GM18526 (cell line): ENCODE results near the gene NSRP1.

ENCODE experiments used
- POLR2A ChIP-seq: IDR thresholded peaks from 3 replicates; pipeline ENCODE4 v1.6.1; 2011; ENCODE audit not compliant: insufficient read length; ENCODE audit errors: extremely low read depth

NSRP1 gene

DNA sequence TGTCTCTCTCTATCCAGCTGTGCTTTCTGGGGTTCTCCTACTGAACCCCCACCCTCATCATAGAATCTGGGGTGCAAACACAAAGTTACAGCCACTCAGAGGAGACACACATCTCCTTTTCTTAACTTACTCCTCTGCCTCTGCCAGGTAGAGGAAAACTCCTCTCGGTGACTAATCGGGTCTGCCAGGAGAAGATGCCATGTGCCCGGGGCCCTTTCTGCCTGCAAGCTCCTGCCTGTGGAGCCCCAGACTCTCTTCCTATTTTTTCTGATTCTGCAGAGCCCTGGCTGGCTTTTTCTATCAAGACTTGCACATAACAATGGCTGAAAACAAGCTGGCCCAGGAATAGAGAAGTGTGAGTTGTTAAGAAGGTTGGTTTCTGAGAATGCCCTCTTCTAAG is 108.5 kb downstream of the NSRP1 start:
- TF ChIP-seq POLR2A: no peak

DNA sequence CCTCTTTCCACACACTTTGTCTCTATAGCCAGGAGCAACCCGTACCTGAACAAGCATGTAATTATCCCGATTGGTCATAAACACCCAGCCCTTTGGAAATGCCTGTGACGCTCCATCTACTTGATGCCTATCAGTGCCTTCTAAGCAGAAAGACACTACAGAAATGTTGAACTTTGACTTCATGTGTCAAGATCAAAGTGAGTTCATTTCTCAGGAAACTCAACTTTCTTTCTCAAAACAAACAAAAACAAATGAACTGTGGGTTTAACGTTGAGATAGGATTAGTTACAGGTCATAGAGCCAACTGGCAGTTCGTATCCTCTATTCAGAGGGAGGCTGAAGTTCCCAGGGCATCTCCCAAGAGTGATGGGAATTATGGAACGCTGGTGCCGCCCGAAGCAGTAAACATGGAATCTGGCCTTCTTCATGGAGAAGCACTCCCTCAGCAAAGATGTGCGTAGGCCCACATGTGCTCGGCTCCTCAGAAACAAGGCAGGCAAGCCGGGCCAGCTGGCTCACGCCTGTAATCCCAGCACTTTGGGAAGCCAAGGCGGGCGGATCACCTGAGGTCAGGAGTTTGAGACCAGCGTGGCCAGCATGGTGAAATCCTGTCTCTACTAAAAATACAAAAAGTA is 109.4 kb downstream of the NSRP1 start:
- no peak for TF ChIP-seq POLR2A

DNA sequence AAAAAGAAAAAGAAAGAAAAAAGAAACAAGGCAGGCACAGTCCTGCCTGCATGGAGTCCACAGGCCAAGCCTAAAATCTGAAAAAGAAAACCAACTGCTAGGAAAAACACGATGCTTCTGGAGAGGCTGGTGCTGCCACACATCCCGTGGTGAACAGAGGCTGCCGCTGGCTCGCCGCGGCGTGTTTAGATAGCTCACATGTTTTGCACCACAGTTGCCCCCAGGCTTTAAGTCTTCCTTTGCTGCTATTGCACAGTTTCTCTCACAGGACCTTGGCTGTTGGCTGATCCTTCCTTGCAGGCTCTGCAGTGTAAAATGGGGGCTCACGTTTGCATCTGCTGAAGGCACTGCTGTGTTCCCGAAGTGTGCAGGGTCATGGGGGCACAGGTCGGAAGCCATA is 110.3 kb downstream of the NSRP1 start:
- TF ChIP-seq POLR2A: no peak

DNA sequence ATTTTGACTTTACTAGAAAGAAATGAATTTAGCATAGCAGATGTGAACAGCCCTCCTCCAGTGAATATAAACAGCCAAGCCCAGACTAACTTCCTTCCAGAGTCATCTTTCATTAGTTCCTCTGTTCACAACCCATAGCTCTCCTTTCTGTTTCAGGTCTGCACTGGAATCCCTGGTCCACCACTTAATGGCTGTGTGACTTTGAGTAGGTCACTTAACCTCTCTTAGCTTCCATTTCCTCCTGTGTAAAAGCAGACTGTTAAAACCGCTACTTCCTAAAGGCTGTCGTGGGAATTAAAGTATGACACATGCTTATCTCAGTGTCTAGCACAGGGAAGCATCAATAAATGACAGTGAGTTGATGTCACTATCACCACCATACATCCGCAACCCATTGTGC is 111.4 kb downstream of the NSRP1 start:
- no peak for TF ChIP-seq POLR2A

DNA sequence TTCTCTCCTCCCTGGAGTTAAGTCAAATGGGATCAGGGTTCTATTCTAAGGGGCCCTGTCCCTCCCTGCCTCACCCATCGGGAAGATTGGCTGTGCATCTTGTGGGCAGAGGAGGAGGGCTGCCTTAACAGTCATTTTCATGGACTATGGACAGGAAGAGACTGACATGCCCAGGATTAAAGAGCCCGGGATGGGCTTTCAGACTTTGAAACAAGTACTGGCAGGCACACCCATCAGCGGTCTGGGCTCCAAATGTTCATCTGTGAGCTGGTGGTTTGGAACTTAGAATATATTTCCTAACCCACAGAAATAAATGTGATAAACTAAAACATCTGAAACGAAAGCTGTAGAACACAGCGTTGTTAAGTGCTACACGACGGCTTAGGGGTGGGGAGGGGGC is 112.4 kb downstream of the NSRP1 start:
- no peak for TF ChIP-seq POLR2A

DNA sequence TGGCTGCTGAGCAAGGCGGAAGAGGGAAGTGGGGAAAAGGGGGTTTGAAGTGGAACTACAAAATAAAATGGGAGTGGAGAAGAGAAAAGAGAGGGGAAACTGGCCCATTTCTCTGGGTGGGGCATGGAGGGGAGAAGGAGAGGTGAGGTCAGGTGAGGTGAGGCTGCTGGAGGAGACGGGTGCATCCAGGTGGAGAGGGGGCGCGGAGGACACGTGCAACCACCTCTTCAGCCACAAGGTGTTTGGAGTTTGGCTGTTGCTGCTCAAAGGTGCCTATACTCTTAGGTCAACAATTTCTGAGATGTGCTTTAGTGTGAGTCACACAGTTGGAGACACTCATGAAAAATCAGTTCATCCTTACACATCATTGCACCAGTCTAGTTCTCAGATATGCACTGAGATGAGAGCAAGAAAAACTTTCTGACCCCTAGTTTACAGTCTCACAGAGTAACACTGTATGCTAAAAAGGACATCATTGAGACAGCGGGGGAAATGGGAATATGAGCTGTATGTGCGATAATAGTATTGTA is 114.0 kb downstream of the NSRP1 start:
- no peak for TF ChIP-seq POLR2A

DNA sequence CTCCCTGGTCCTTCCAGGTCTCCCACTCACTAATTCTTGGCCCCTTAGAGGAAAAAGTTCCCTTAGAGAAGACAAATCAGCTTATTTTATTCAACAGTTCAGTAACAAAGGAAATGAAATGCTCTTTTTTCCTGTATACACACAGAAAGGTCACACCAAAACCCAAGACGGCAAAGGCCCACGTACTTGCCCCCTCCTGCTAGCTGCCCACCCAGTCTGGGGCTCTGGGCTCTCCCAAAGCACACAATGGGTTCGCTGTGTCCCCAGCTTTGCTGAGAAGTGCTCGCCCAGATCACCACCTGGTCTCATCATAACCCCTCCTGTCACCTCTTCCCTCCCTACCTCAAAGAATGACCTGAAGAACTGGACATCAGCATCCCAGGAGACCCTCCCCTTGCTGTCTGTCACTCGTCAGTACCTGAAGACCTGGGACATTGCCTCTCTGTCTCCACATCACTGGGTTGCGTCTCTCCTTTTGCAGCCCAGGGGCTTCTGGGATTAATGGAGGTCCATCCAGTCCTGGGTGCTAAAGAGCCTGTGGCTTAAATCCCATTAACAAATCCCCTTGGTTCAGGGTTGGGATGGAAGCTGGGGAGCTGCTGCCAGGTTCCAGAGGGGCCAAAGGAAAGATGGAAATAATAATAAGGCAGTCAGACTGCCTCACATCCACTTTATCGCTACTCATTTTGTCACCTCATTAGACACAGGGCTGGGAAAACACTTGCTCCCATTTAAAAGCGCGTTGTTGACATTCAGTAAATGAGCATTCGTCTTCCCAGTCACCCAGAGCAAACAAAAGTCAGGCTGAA is 115.6 kb downstream of the NSRP1 start:
- TF ChIP-seq POLR2A: no peak

DNA sequence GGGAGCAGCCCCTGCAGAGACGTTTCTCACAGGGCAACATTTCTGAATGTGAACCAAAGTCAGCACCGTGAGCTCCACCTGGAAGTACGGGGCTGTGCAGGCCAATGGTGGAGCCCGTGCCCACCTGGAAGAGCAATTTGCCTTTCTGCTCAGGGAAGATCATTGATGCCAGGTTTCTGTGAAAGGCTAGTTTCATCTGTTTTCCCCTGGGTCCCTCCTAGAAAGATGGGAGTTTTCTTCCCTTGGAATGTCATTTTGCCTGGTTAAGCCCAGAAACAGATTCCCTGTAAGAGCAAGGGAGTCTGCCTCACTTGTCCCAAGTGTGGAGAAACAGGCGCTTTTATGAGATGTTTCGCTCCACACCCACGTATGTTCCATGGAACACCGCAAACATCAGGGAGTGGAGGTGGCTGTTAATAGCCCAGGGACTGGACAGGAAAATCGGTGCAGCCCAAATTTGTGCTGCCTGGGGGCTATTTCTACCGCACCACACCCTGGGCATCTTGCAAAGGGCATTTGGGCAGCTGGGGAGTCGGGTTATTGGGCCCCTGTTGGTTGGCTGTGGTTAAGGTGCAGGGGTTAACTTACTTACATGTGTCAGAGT is 116.3 kb downstream of the NSRP1 start:
- TF ChIP-seq POLR2A: no peak

DNA sequence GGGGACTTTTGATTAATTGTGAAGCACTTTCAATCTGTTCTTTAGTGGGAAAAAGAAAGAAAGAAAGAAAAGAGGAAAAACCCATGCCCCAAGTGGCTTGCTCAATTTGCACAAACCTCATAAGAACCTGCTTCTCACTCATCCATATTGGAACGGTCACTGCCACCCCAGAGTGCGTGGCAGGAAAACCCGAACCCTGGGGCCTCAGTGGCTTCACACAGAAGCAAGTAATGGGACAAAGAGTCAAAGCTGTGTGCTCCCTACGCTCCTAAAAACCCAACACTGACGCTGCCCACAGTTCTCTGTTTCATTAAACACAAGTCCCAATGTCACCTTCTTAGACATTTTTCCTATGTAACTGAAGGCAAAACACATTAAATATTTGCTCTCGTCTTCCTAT is 117.7 kb downstream of the NSRP1 start:
- no peak for TF ChIP-seq POLR2A

DNA sequence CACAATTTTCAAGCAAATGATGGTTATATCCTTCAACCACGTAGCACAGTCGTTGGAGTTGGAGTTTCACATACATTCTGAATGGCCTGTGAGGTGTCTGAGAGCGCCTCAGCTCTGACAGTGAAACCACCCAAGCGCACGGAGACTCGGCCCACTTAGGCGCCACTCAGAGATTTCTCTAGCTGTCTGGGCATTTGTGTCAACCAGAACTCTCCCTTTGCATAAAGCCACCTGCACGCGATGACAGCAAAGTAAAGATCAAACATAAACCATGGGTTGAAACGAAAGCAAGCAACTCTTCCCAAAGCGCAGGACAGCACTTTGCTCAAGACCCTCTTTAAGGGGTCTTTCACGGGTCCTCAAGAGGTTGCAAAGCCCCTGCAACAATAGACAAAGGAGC is 118.3 kb downstream of the NSRP1 start:
- no peak for TF ChIP-seq POLR2A

DNA sequence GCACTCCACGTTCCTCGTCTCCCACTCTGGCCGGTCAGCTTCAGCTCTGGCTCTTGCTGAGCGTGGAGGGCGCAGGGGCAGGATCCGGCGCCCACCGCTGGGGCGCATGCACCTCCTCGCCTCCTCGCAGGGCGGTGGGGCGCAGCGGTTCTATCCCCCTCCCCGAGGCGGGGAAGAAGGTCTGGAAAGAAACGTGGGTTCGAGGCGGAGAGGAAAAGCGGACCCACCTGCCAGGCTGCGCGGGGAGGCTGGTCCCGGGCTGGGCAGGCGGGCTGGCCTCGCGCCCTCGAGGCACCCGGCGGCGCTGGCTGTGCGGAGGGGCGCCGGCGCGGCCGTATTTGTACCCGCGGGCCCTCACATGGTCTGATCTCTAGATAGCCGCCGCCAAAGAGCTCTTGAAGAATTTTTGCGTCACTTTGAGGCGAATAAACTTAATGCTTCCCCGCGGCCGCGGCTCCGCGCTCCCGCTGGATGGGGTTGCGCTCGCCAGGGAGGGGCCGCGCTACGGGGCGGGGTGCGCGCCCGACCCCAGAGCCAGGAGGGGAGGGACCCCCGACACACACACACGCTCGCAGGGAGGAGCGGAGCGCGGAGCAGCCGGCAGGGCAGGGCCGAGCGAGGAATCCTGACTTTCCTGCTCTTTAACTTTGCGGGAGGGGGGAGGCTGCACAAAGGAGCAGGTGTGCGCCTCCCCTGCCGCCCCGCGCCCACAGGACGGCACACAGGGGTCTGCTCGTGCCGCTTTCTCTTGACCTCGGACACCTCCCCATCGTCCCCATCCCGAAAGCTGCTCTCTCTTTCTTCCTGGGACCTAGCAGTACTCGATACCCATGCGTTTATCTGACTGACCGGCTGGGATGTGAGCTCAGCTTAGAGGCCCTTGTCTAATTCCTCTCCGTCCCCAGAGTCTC is 119.0 kb downstream of the NSRP1 start, which contains the start of gene SLC6A4:
SLC6A4 (minus strand) TSS at position 312 of the 911 bp plus-strand sequence. CDS start 13,739 bp downstream, outside the sequence.
- no peak for TF ChIP-seq POLR2A
